GM12878 (cell line): ENCODE data around the gene PCDHB12. TPM values are rescaled to one million over a fixed set of nuclear protein-coding genes. Genes with fewer than 3 reads are reported as not detected.
"Not testable (repeated sequence)": the region's sequence is repeated elsewhere in the genome, so short reads cannot be mapped to it uniquely, and the experiment has no call there.

Source experiments
- ATAC-seq: fragments of 200-7000 bp; cut with Tn5 transposase; 3 replicates; pipeline ENCODE4 v1.9.1; 2020; ENCODE audit warnings: mild to moderate bottlenecking, moderate library complexity
- BruUV-seq: library from RNA; stranded (reverse); fragments of 400-500 nt; replicated peaks from 2 replicates; lab custom pipeline; 2021; lab: Mats Ljungman, UMichigan
- CTCF ChIA-PET: fragments of 300-600 bp; sonication (Branson Sonifier 250); formaldehyde crosslinking; extraction: SDS; loops from one replicate; lab custom pipeline; 2021; ENCODE audit warnings: inconsistent platforms; lab: Yijun Ruan, JAX
- POLR2A ChIA-PET: fragments of 350-600 bp; formaldehyde crosslinking; extraction: SDS; loops from one replicate; lab custom pipeline; 2021; ENCODE audit warnings: inconsistent platforms; lab: Charles Lee
- RAD21 ChIA-PET: fragments of 300-600 bp; sonication (Branson Sonifier 250); formaldehyde crosslinking; loops from one replicate; lab custom pipeline; 2023; ENCODE audit warnings: antibody characterized with exemption; ENCODE audit not compliant: unreplicated experiment; lab: Charles Lee
- SMC1A ChIA-PET: fragments of 300-600 bp; sonication (Branson Sonifier 250); formaldehyde crosslinking; loops from one replicate; lab custom pipeline; 2023; ENCODE audit not compliant: unreplicated experiment, uncharacterized antibody; lab: Charles Lee
- DNase-seq: peaks from one replicate; pipeline ENCODE4 v3.0.0-alpha.2; 2011; ENCODE audit warnings: low read depth, low spot score
- FAIRE-seq: peaks from 3 replicates; lab custom pipeline; 2011; peaks lifted over from hg19 to GRCh38; lab: Jason Lieb, UNC
- H2AFZ ChIP-seq: 2 replicates; pipeline ENCODE4 v1.6.0; 2011; ENCODE audit warnings: low read depth, low read length, control low read depth; ENCODE audit not compliant: control insufficient read depth
- H3K27ac ChIP-seq: 2 replicates; pipeline ENCODE4 v1.5.1; 2011; ENCODE audit warnings: control low read depth; ENCODE audit not compliant: control insufficient read depth, insufficient read depth
- H3K27me3 ChIP-seq, 2 experiments: replicated peaks in 1 of 2; 2 replicates each; pipeline versions ENCODE4 v1.6.0 to v1.6.1; 2011; ENCODE audit warnings: low read length in 1 of 2; ENCODE audit not compliant: control insufficient read depth in 2 of 2, insufficient read depth in 2 of 2
- H3K36me3 ChIP-seq, 2 experiments: 2 replicates each; pipeline ENCODE4 v1.5.1; 2011; ENCODE audit warnings: low read length in 1 of 2; ENCODE audit not compliant: control insufficient read depth in 2 of 2, insufficient read depth in 2 of 2
- H3K4me1 ChIP-seq: 2 replicates; pipeline ENCODE4 v1.6.1; 2011; ENCODE audit warnings: mild to moderate bottlenecking, low read length, moderate library complexity, mixed read lengths; ENCODE audit not compliant: control insufficient read depth, insufficient read depth
- H3K4me2 ChIP-seq: 2 replicates; pipeline ENCODE4 v1.6.0; 2011; ENCODE audit warnings: control low read depth; ENCODE audit not compliant: control insufficient read depth, insufficient read depth
- H3K4me3 ChIP-seq: fragments of 200-600 bp; sonication (generic); 2 replicates; pipeline ENCODE4 v1.5.1; 2016
- H3K79me2 ChIP-seq: 2 replicates; pipeline ENCODE4 v1.6.0; 2011; ENCODE audit warnings: low read length; ENCODE audit not compliant: control insufficient read depth, insufficient read depth
- H3K9ac ChIP-seq: 2 replicates; pipeline ENCODE4 v1.8.0; 2011; ENCODE audit warnings: low read length, control low read depth, mixed read lengths; ENCODE audit not compliant: control insufficient read depth, insufficient read depth
- H3K9me3 ChIP-seq: replicated peaks from 3 replicates; pipeline ENCODE4 v1.5.1; 2011; ENCODE audit warnings: mild to moderate bottlenecking, low read length; ENCODE audit not compliant: control insufficient read depth, insufficient read depth
- H4K20me1 ChIP-seq: 2 replicates; pipeline ENCODE4 v1.6.0; 2011; ENCODE audit not compliant: control insufficient read depth, insufficient read depth
- GATAD2B ChIP-seq: fragments of 450-650 bp; conservative IDR thresholded peaks from 2 replicates; pipeline ENCODE4 v1.6.1; 2017; ENCODE audit warnings: low read depth, mild to moderate bottlenecking, moderate library complexity
- HDAC2 ChIP-seq: fragments of 200-600 bp; sonication (generic); IDR thresholded peaks from 2 replicates; pipeline ENCODE4 v1.6.1; 2017
- HDGF ChIP-seq: fragments of 450-650 bp; IDR thresholded peaks from 2 replicates; pipeline ENCODE4 v1.6.1; 2016; ENCODE audit warnings: antibody characterized with exemption
- JUND ChIP-seq: IDR thresholded peaks from 2 replicates; pipeline ENCODE4 v1.6.1; 2012; ENCODE audit warnings: low read depth, mild to moderate bottlenecking, low read length, improper control_type of control experiment, moderate library complexity
- PAX5 ChIP-seq: IDR thresholded peaks from 2 replicates; pipeline ENCODE4 v1.6.1; 2011; ENCODE audit warnings: low read depth, low read length, borderline replicate concordance
- RAD21 ChIP-seq: IDR thresholded peaks from 2 replicates; pipeline ENCODE4 v1.6.1; 2011; ENCODE audit warnings: mild to moderate bottlenecking, low read depth, low read length, moderate library complexity; ENCODE audit not compliant: insufficient read depth
- RBBP5 ChIP-seq: fragments of 200-600 bp; sonication (generic); conservative IDR thresholded peaks from 2 replicates; pipeline ENCODE4 v1.6.1; 2016
- TCF12 ChIP-seq: IDR thresholded peaks from 2 replicates; pipeline ENCODE4 v1.6.1; 2011; ENCODE audit warnings: low read depth, mild to moderate bottlenecking, low read length
- ZBED1 ChIP-seq: IDR thresholded peaks from 2 replicates; pipeline ENCODE4 v1.6.1; 2016; ENCODE audit warnings: borderline replicate concordance
- WGBS: methylation state at CpG from one replicate; pipeline ENCODE4 v1.1.6; 2016; ENCODE audit warnings: low lambda C conversion rate; ENCODE audit not compliant: insufficient replicate concordance, insufficient coverage; ENCODE audit errors: missing lambda C conversion rate; 5-methylcytosine and 5-hydroxymethylcytosine counted together
- in situ Hi-C: fragments of 300-500 bp; cut with MboI; formaldehyde crosslinking; loops from 9 replicates; pipeline ENCODE4 v1.14.3; 2018; ENCODE audit warnings: mixed read lengths
- intact Hi-C: fragments of 100-400 bp; cut with micrococcal nuclease; formaldehyde crosslinking; loops from one replicate; pipeline ENCODE4 v1.14.2; 2022; ENCODE audit not compliant: unreplicated experiment
- polyA plus RNA-seq, 11 experiments: library from polyadenylated mRNA; depleted of rRNA in 4 of 11; unstranded in 6 of 11; stranded (reverse) in 5 of 11; fragments of >200 nt; fragmentation: Nextera tagmentation in 4 of 11; fragmentation: Illumina TruSeq in 1 of 11; extraction: Ambion mirVana in 4 of 11; extraction: Trizol in 1 of 11; gene quantifications; 1 replicate in 1 of 11; 2 replicates in 10 of 11; pipeline versions ENCODE4 v1.2.1 to v1.2.3, GENCODE V29; 2011 to 2016; ENCODE audit warnings: inconsistent platforms in 2 of 11, missing spikeins in 2 of 11, low read depth in 1 of 11
- total RNA-seq, 4 experiments: library from RNA; depleted of rRNA in 3 of 4; stranded (reverse); fragments of >200 nt in 3 of 4; fragmentation: Illumina TruSeq in 1 of 4; extraction: Trizol in 1 of 4; gene quantifications; 2 replicates each; pipeline versions ENCODE4 v1.2.1 to v1.2.3, GENCODE V29; 2013 to 2021
- TF ChIP-seq, protein P1 (sequence below): fragments of 450-650 bp; IDR thresholded peaks from 2 replicates; pipeline ENCODE4 v1.6.1; 2017; ENCODE audit warnings: mild to moderate bottlenecking
- TF ChIP-seq, protein P2 (sequence below): fragments of 450-650 bp; IDR thresholded peaks from 2 replicates; pipeline ENCODE4 v1.6.1; 2017; ENCODE audit warnings: antibody characterized with exemption, mild to moderate bottlenecking, moderate library complexity

The PCDHB12 gene
- total and polyA plus RNA-seq, 10 of the 15 experiments (the other 5 are each of a cell fraction or from before 2014, with no cell fraction given) = 0.04 to 0.08 (median 0.04) TPM; not detected in 7

DNA sequence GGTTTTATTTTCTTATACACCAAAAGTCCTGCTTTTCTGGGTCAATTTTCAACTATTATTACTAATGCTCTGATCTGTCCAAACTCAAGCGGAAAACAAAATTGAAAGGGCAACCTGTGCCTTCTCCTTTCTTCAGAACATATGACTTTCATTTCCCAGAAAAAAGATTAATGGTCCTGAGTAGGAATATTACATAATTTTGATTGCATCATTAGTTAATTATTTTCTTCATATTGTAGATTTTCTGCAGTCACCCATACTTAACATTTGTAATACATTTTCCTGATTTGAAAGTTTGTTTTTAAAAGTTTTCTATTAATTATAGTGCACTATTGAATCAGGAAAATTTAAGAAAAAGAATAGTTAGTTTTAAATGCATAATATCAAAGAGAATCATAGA, 32.6 kb upstream of the PCDHB12 start:
- Histone ChIP-seq H3K4me3 (no peak overlapping the region), H3K27ac (no peak overlapping the region), H3K27me3 (no peaks in the 10 kb centered on the region), H4K20me1 (no peaks in the 10 kb centered on the region), H3K4me2 (no peak overlapping the region), H3K79me2 (no peaks in the 10 kb centered on the region), H3K4me1 (no peaks in the 10 kb centered on the region), H3K9ac (no peak overlapping the region), H3K36me3 (no peaks in the 10 kb centered on the region), H2AFZ (no peak overlapping the region), H3K9me3 (no peaks in the 10 kb centered on the region; the same call in 2 of the 3 replicates)
- in situ Hi-C loops = loop anchor here (5.0 kb wide), 1 partner anchor 36 kb away; the partner anchor contains the start of gene PCDHB13
- BruUV-seq = no TSS peak
- intact Hi-C loops = no loop called here
- RAD21 ChIA-PET = no interaction called here
- TF ChIP-seq, protein P1, sequence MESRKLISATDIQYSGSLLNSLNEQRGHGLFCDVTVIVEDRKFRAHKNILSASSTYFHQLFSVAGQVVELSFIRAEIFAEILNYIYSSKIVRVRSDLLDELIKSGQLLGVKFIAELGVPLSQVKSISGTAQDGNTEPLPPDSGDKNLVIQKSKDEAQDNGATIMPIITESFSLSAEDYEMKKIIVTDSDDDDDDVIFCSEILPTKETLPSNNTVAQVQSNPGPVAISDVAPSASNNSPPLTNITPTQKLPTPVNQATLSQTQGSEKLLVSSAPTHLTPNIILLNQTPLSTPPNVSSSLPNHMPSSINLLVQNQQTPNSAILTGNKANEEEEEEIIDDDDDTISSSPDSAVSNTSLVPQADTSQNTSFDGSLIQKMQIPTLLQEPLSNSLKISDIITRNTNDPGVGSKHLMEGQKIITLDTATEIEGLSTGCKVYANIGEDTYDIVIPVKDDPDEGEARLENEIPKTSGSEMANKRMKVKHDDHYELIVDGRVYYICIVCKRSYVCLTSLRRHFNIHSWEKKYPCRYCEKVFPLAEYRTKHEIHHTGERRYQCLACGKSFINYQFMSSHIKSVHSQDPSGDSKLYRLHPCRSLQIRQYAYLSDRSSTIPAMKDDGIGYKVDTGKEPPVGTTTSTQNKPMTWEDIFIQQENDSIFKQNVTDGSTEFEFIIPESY = no peak
- TF ChIP-seq TCF12 (no peak), JUND (no peak), RAD21 (no peak), PAX5 (no peak), GATAD2B (no peak), HDAC2 (no peak), HDGF (no peak), RBBP5 (no peak), ZBED1 (no peak)
- TF ChIP-seq, protein P2, sequence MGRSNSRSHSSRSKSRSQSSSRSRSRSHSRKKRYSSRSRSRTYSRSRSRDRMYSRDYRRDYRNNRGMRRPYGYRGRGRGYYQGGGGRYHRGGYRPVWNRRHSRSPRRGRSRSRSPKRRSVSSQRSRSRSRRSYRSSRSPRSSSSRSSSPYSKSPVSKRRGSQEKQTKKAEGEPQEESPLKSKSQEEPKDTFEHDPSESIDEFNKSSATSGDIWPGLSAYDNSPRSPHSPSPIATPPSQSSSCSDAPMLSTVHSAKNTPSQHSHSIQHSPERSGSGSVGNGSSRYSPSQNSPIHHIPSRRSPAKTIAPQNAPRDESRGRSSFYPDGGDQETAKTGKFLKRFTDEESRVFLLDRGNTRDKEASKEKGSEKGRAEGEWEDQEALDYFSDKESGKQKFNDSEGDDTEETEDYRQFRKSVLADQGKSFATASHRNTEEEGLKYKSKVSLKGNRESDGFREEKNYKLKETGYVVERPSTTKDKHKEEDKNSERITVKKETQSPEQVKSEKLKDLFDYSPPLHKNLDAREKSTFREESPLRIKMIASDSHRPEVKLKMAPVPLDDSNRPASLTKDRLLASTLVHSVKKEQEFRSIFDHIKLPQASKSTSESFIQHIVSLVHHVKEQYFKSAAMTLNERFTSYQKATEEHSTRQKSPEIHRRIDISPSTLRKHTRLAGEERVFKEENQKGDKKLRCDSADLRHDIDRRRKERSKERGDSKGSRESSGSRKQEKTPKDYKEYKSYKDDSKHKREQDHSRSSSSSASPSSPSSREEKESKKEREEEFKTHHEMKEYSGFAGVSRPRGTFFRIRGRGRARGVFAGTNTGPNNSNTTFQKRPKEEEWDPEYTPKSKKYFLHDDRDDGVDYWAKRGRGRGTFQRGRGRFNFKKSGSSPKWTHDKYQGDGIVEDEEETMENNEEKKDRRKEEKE = no peak
- CTCF ChIA-PET = no interaction called here
- SMC1A ChIA-PET = no interaction called here
- FAIRE-seq (no peak), DNase-seq (no peak), ATAC-seq (no peak)
- POLR2A ChIA-PET = no interaction called here
- 70% methylated on average over 1 of the region's 1 CpG for WGBS

GRCh38 chr5:141177577-141178191, 30.8 kb upstream of the PCDHB12 start, which contains the start of gene PCDHB8:
Gene PCDHB8, plus strand, starts transcription at chr5:141177790. Its CDS starts 245 bp downstream, at chr5:141178035.
- CTCF ChIA-PET, H4K20me1 ChIP-seq, intact Hi-C loops, RAD21 ChIA-PET, H3K36me3 ChIP-seq, H3K79me2 ChIP-seq, H3K9me3 ChIP-seq, ATAC-seq, H3K9ac ChIP-seq, H2AFZ ChIP-seq, H3K27me3 ChIP-seq, H3K4me2 ChIP-seq, H3K4me3 ChIP-seq, FAIRE-seq, POLR2A ChIA-PET, H3K27ac ChIP-seq, BruUV-seq, SMC1A ChIA-PET, DNase-seq, H3K4me1 ChIP-seq: not testable (repeated sequence)
- in situ Hi-C loops = loop anchor here (5.0 kb wide), 1 partner anchor 35 kb away; the partner anchor contains the start of gene PCDHB13
- 26% methylated on average over 12 of the region's 18 CpGs for WGBS
